Panc1 (cell line): ENCODE results near the gene KAT2B. TPM values are rescaled to one million over a fixed set of nuclear protein-coding genes. Genes with fewer than 3 reads are reported as not detected.
"Not testable (repeated sequence)": the region's sequence is repeated elsewhere in the genome, so short reads cannot be mapped to it uniquely, and the experiment has no call there.

Experiments used
- ATAC-seq: fragments of 200-7000 bp; cut with Tn5 transposase; 2 replicates; pipeline ENCODE4 v1.9.1; 2020; ENCODE audit warnings: mild to moderate bottlenecking, moderate library complexity
- BruUV-seq: library from RNA; stranded (reverse); fragments of 400-500 nt; replicated peaks from 2 replicates; lab custom pipeline; 2021; lab: Mats Ljungman, UMichigan
- CTCF ChIA-PET: fragments of 300-600 bp; sonication (Branson Sonifier 250); formaldehyde crosslinking; loops from one replicate; lab custom pipeline; 2022; ENCODE audit warnings: antibody characterized with exemption; lab: Charles Lee
- POLR2A ChIA-PET: fragments of 300-600 bp; sonication (Branson Sonifier 250); formaldehyde crosslinking; loops from one replicate; lab custom pipeline; 2022; ENCODE audit warnings: antibody characterized with exemption; lab: Charles Lee
- DNase-seq: peaks from one replicate; pipeline ENCODE4 v3.0.0-alpha.2; 2010; ENCODE audit warnings: low read depth, low spot score
- H3K27ac ChIP-seq: 2 replicates; pipeline ENCODE4 v1.5.1; 2011; ENCODE audit warnings: mild to moderate bottlenecking, low read length, inconsistent platforms
- H3K27me3 ChIP-seq: fragments of 200-500 bp; sonication (Bioruptor generic); 2 replicates; pipeline ENCODE4 v1.6.0; 2014; ENCODE audit warnings: low read length, inconsistent platforms; ENCODE audit not compliant: control insufficient read depth, insufficient read depth
- H3K36me3 ChIP-seq: fragments of 200-500 bp; sonication (Bioruptor generic); 2 replicates; pipeline ENCODE4 v1.5.1; 2014; ENCODE audit warnings: inconsistent platforms, mild to moderate bottlenecking, low read length, moderate library complexity; ENCODE audit not compliant: control insufficient read depth, insufficient read depth
- H3K4me1 ChIP-seq: 2 replicates; pipeline ENCODE4 v1.5.1; 2011; ENCODE audit warnings: inconsistent platforms, mild to moderate bottlenecking, low read length, moderate library complexity; ENCODE audit not compliant: control insufficient read depth, insufficient read depth
- H3K4me3 ChIP-seq, 2 experiments: 2 replicates each; pipeline ENCODE4 v1.5.1; 2011 to 2012; ENCODE audit warnings: low read depth in 2 of 2, low read length in 2 of 2, mild to moderate bottlenecking in 2 of 2, inconsistent platforms in 1 of 2, moderate library complexity in 1 of 2
- H3K9me3 ChIP-seq: fragments of 200-500 bp; sonication (Bioruptor generic); 2 replicates; pipeline ENCODE4 v1.5.1; 2014; ENCODE audit warnings: low read depth, mild to moderate bottlenecking, inconsistent platforms, low read length, moderate library complexity; ENCODE audit not compliant: control insufficient read depth, insufficient read depth
- CTCF ChIP-seq: fragments of 450-650 bp; IDR thresholded peaks from 2 replicates; pipeline ENCODE4 v1.5.1; 2017; ENCODE audit warnings: mild to moderate bottlenecking
- POLR2AphosphoS5 ChIP-seq: IDR thresholded peaks from 2 replicates; pipeline ENCODE4 v1.6.1; 2012; ENCODE audit warnings: mild to moderate bottlenecking, low read depth, low read length, moderate library complexity
- REST ChIP-seq, 2 experiments: IDR thresholded peaks; 2 replicates each; pipeline ENCODE4 v1.6.1; 2011 to 2012; ENCODE audit warnings: low read depth in 2 of 2, control low read depth in 1 of 2, low read length in 1 of 2, mild to moderate bottlenecking in 1 of 2, moderate library complexity in 1 of 2; ENCODE audit not compliant: insufficient read depth in 1 of 2
- SIN3A ChIP-seq: IDR thresholded peaks from 2 replicates; pipeline ENCODE4 v1.6.1; 2012; ENCODE audit warnings: low read depth, mild to moderate bottlenecking, low read length, moderate library complexity, borderline replicate concordance; ENCODE audit not compliant: insufficient read depth
- TCF7L2 ChIP-seq: IDR thresholded peaks from 2 replicates; pipeline ENCODE4 v1.6.1; 2011; ENCODE audit warnings: mild to moderate bottlenecking, low read depth, low read length, inconsistent platforms
- in situ Hi-C: cut with HindIII; loops from 2 replicates; pipeline ENCODE4 v1.10.0; 2016; ENCODE audit warnings: low sequenced_read_pairs, low pct_unique_long_range_greater_than_20kb
- intact Hi-C: fragments of 100-400 bp; cut with micrococcal nuclease; formaldehyde crosslinking; loops from one replicate; pipeline ENCODE4 v1.10.0; 2022; ENCODE audit not compliant: unreplicated experiment
- total RNA-seq: library from RNA; stranded (reverse); gene quantifications from one replicate; pipeline ENCODE4 v1.2.1, GENCODE V29; 2021; ENCODE audit not compliant: unreplicated experiment

KAT2B gene
- total RNA-seq, 1 experiment from 2014 or later = 16.4 TPM

GRCh38 chr3:20012164-20012563, 28.1 kb upstream of the KAT2B start, which contains the start of gene PP2D1:
PP2D1 (minus strand) TSS chr3:20012264; CDS start chr3:20012072, 192 bp downstream.
- no peak for TF ChIP-seq TCF7L2
- no peak for DNase-seq
- H3K4me1 ChIP-seq = no peaks in the 10 kb centered on the region
- POLR2A ChIA-PET = no interaction called here
- H3K4me3 ChIP-seq = no peak within 1 kb of the TSS
- no peak for ATAC-seq
- intact Hi-C loops (no loop called here), in situ Hi-C loops (no loop called here)
- H3K9me3 ChIP-seq = no peaks in the 10 kb centered on the region
- BruUV-seq = no TSS peak
- H3K27ac ChIP-seq = no peak within 1 kb of the TSS
- no peaks in the 10 kb centered on the region for H3K36me3 ChIP-seq
- CTCF ChIA-PET = no interaction called here
- no peaks in the 10 kb centered on the region for H3K27me3 ChIP-seq

GRCh38 chr3:20013396-20013795, 26.9 kb upstream of the KAT2B start:
- Histone ChIP-seq H3K9me3 (no peaks in the 10 kb centered on the region), H3K36me3 (no peaks in the 10 kb centered on the region), H3K27ac (no peak overlapping the region), H3K4me1 (no peaks in the 10 kb centered on the region), H3K27me3 (no peaks in the 10 kb centered on the region), H3K4me3 (no peak overlapping the region)
- intact Hi-C loops = no loop called here
- TF ChIP-seq SIN3A (no peak), POLR2AphosphoS5 (no peak), TCF7L2 (no peak)
- in situ Hi-C loops = no loop called here
- POLR2A ChIA-PET = no interaction called here
- CTCF ChIA-PET = interaction anchor here (0.6 kb wide), 1 partner anchor 13 kb away, joined by 3 read pairs; no protein-coding TSS in a partner anchor
- no peak for ATAC-seq
- no peak for DNase-seq
- no TSS peak for BruUV-seq

- no peaks in the 10 kb centered on the region for H3K27me3 ChIP-seq
- TF ChIP-seq REST (IDR thresholded peaks at IDR 0.05; ENCODE audit: insufficient read depth in 1 of 2, low read depth in 2 of 2, low read length in 1 of 2) (no peak), POLR2AphosphoS5 (no peak), TCF7L2 (no peak), CTCF (no peak), SIN3A (no peak)
- DNase-seq (no peak), ATAC-seq (no peak)
- BruUV-seq = no TSS peak
- no peaks in the 10 kb centered on the region for H3K36me3 ChIP-seq
- H3K4me1 ChIP-seq = no peaks in the 10 kb centered on the region
- H3K4me3 ChIP-seq = no peak overlapping the region
- in situ Hi-C loops = no loop called here
- ChIA-PET CTCF (no interaction called here), POLR2A (no interaction called here)
- H3K9me3 ChIP-seq = no peaks in the 10 kb centered on the region
- no peak overlapping the region for H3K27ac ChIP-seq
- intact Hi-C loops = no loop called here
Measured at GRCh38 chr3:20015525-20015924, 24.7 kb upstream of the KAT2B start.

GRCh38 chr3:20016076-20016475, 24.2 kb upstream of the KAT2B start:
- DNase-seq, BruUV-seq, intact Hi-C loops, ATAC-seq, CTCF ChIA-PET, H3K27ac ChIP-seq, POLR2A ChIA-PET, H3K4me3 ChIP-seq, H3K4me1 ChIP-seq, H3K27me3 ChIP-seq, H3K9me3 ChIP-seq, H3K36me3 ChIP-seq, in situ Hi-C loops: not testable (repeated sequence)
